CD14-positive monocyte (primary cell): ENCODE measurements around the gene ATXN7L1. TPM values are rescaled to one million over a fixed set of nuclear protein-coding genes. Genes with fewer than 3 reads are reported as not detected.

Experiments used
- DNase-seq, 3 donors: peaks; one replicate each; pipeline ENCODE4 v3.0.0-alpha.2; 2011 to 2022
- H2AFZ ChIP-seq: 2 replicates; pipeline ENCODE4 v1.6.0; 2012; ENCODE audit warnings: mild to moderate bottlenecking, low read depth, low read length, inconsistent platforms; ENCODE audit not compliant: insufficient read depth, poor library complexity, severe bottlenecking
- H3K27ac ChIP-seq, 2 donors: 1 replicate in 1 of 2; 2 replicates in 1 of 2; pipeline ENCODE4 v1.5.1; 2012 to 2013; ENCODE audit warnings: low read length in 2 of 2, control low read depth in 1 of 2, inconsistent platforms in 1 of 2, low read depth in 1 of 2, mild to moderate bottlenecking in 1 of 2
- H3K27me3 ChIP-seq, 2 donors: one replicate each; pipeline versions ENCODE4 v1.6.0 to v1.6.1; 2011 to 2013; ENCODE audit warnings: low read length in 2 of 2; ENCODE audit not compliant: control insufficient read depth in 2 of 2, insufficient read depth in 2 of 2
- H3K36me3 ChIP-seq, 2 donors: replicated peaks in 1 of 2; 1 replicate in 1 of 2; 2 replicates in 1 of 2; pipeline versions ENCODE4 v1.5.1 to v1.6.1; 2012 to 2013; ENCODE audit warnings: low read length in 2 of 2, control low read depth in 1 of 2, inconsistent platforms in 1 of 2, mild to moderate bottlenecking in 1 of 2; ENCODE audit not compliant: insufficient read depth in 2 of 2, control insufficient read depth in 1 of 2
- H3K4me1 ChIP-seq, 2 donors: 1 replicate in 1 of 2; 2 replicates in 1 of 2; pipeline versions ENCODE4 v1.5.1 to v1.6.1; 2012 to 2013; ENCODE audit warnings: low read length in 2 of 2, control low read depth in 1 of 2, inconsistent platforms in 1 of 2, mild to moderate bottlenecking in 1 of 2, moderate library complexity in 1 of 2; ENCODE audit not compliant: insufficient read depth in 2 of 2, control insufficient read depth in 1 of 2
- H3K4me2 ChIP-seq: replicated peaks from 2 replicates; pipeline ENCODE3; 2012; ENCODE audit warnings: low read length, moderate library complexity, mild to moderate bottlenecking; ENCODE audit not compliant: poor library complexity, severe bottlenecking; ENCODE audit errors: extremely low read depth
- H3K4me3 ChIP-seq, 3 experiments: fragments of 200-600 bp in 1 of 3; sonication (generic) in 1 of 3; replicated peaks in 1 of 3; 1 replicate in 2 of 3; 2 replicates in 1 of 3; pipeline ENCODE4 v1.5.1; 2011 to 2013; ENCODE audit warnings: low read length in 3 of 3, mild to moderate bottlenecking in 3 of 3, control low read depth in 2 of 3, low read depth in 2 of 3, inconsistent platforms in 1 of 3, moderate library complexity in 1 of 3
- H3K79me2 ChIP-seq: 2 replicates; pipeline ENCODE4 v1.6.0; 2012; ENCODE audit warnings: mild to moderate bottlenecking, control low read depth, inconsistent platforms, low read length, moderate library complexity; ENCODE audit not compliant: insufficient read depth
- H3K9ac ChIP-seq: 2 replicates; pipeline ENCODE4 v1.6.0; 2017; ENCODE audit warnings: low read length, mild to moderate bottlenecking; ENCODE audit not compliant: insufficient read depth, poor library complexity, severe bottlenecking
- H3K9me3 ChIP-seq, 2 donors: replicated peaks in 1 of 2; 1 replicate in 1 of 2; 2 replicates in 1 of 2; pipeline versions ENCODE4 v1.5.1 to v1.6.1; 2012 to 2013; ENCODE audit warnings: low read length in 2 of 2, control low read depth in 1 of 2; ENCODE audit not compliant: control insufficient read depth in 1 of 2, insufficient read depth in 1 of 2
- H4K20me1 ChIP-seq: 2 replicates; pipeline ENCODE4 v1.6.0; 2012; ENCODE audit warnings: mild to moderate bottlenecking, low read length, control low read depth, moderate library complexity; ENCODE audit not compliant: insufficient read depth
- H3K27ac Mint-ChIP-seq, 7 donors: one replicate each; pipeline ENCODE4 v1.8.0; 2020; ENCODE audit warnings: mild to moderate bottlenecking in 7 of 7, mixed read lengths in 7 of 7, moderate library complexity in 6 of 7, inconsistent platforms in 2 of 7
- H3K27me3 Mint-ChIP-seq, 3 donors: one replicate each; pipeline ENCODE4 v1.8.0; 2021 to 2022; ENCODE audit warnings: low read depth in 3 of 3, mild to moderate bottlenecking in 3 of 3, mixed read lengths in 3 of 3, moderate library complexity in 3 of 3, inconsistent platforms in 1 of 3
- H3K36me3 Mint-ChIP-seq, 2 donors: one replicate each; pipeline ENCODE4 v1.8.0; 2020; ENCODE audit warnings: mixed read lengths in 2 of 2, inconsistent platforms in 1 of 2, mild to moderate bottlenecking in 1 of 2
- H3K4me1 Mint-ChIP-seq: one replicate; pipeline ENCODE4 v1.8.0; 2020; ENCODE audit warnings: mild to moderate bottlenecking, mixed read lengths
- H3K4me3 Mint-ChIP-seq, 2 donors: one replicate each; pipeline ENCODE4 v1.8.0; 2020; ENCODE audit warnings: mild to moderate bottlenecking in 2 of 2, mixed read lengths in 2 of 2, moderate library complexity in 1 of 2
- H3K9me3 Mint-ChIP-seq, 7 donors: one replicate each; pipeline ENCODE4 v1.8.0; 2020 to 2022; ENCODE audit warnings: mixed read lengths in 7 of 7, mild to moderate bottlenecking in 6 of 7, moderate library complexity in 6 of 7, inconsistent platforms in 2 of 7
- WGBS: methylation state at CpG from one replicate; pipeline ENCODE4 v1.1.5; 2013; ENCODE audit warnings: missing lambda C conversion rate; ENCODE audit not compliant: insufficient coverage; 5-methylcytosine and 5-hydroxymethylcytosine counted together
- intact Hi-C, 2 donors: fragments of 100-400 bp; cut with micrococcal nuclease; formaldehyde crosslinking; loops; one replicate each; pipeline versions ENCODE4 v1.15.0 to v1.15.1; 2023
- polyA plus RNA-seq, 3 donors: library from polyadenylated mRNA; depleted of rRNA in 1 of 3; unstranded in 2 of 3; stranded (reverse) in 1 of 3; fragments of 300-500 nt in 2 of 3; fragments of >200 nt in 1 of 3; fragmentation: Illumina TruSeq in 2 of 3; gene quantifications; 1 replicate in 2 of 3; 2 replicates in 1 of 3; pipeline ENCODE4 v1.2.3, GENCODE V29; 2012 to 2021
- TF ChIP-seq, protein P1 (sequence below): fragments of 200-600 bp; IDR thresholded peaks from one replicate; pipeline ENCODE4 v1.8.0; 2022; ENCODE audit warnings: antibody characterized with exemption, mild to moderate bottlenecking

The ATXN7L1 gene
- polyA plus RNA-seq, 3 donors, result 4.5 to 12.2 (median 11.2) TPM

DNA sequence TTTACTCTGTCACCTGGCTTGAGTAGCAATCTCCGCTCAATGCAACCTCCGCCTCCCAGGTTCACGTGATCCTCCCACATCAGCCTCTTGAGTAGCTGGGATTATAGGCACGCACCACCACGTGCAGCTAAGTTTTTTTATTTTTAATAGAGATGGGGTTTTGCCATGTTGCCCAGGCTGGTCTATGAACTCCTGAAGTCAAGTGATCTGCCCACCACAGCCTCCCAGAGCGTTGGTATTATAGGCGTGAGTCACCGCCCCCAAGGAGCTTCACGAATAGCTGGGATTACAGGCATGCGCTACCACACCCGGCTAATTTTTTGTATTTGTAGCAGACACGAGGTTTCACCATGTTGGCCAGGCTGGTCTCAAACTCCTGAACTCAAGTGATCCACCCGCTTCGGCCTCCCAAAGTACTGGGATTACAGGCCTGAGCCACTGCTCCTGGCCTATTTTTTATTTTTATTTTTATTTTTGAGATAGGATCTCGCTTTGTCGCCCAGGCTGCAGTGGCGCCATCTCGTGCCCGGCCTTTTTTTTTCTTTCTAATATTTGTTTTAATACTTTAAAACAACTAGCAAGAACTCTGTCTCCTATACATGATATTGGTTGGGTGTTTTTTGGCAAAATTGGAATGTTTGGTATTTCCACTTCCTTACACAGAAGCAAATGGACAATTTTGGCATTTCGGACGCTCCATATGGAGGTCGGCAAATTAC lies 296.2 kb downstream of the ATXN7L1 start:
- peaks cover 8% of the 10 kb centered on the region for H3K4me1 Mint-ChIP-seq
- no peaks in the 10 kb centered on the region for H3K79me2 ChIP-seq
- no peak overlapping the region for H3K4me3 Mint-ChIP-seq
- H3K36me3 ChIP-seq, result no peaks in the 10 kb centered on the region
- H3K27ac ChIP-seq, result no peak overlapping the region
- peaks cover 8% of the 10 kb centered on the region in 2 donors for H3K4me1 ChIP-seq
- intact Hi-C loops, result no loop called here
- H4K20me1 ChIP-seq, result no peaks in the 10 kb centered on the region
- no peak overlapping the region for H3K9ac ChIP-seq
- 90% methylated on average over 7 of the region's 22 CpGs for WGBS
- peaks cover 3 to 10% (median 9%) of the 10 kb centered on the region in 3 donors for H3K27me3 Mint-ChIP-seq
- no peak for DNase-seq
- H3K4me3 ChIP-seq, result no peak overlapping the region
- H3K4me2 ChIP-seq, result no peak overlapping the region
- no peak overlapping the region for H3K27ac Mint-ChIP-seq
- no peak overlapping the region for H2AFZ ChIP-seq
- peaks cover 8 to 27% (median 19%) of the 10 kb centered on the region in 7 donors for H3K9me3 Mint-ChIP-seq
- no peaks in the 10 kb centered on the region for H3K27me3 ChIP-seq
- H3K36me3 Mint-ChIP-seq, result peaks cover 0 to 3% of the 10 kb centered on the region in 2 donors
- TF ChIP-seq, protein P1, sequence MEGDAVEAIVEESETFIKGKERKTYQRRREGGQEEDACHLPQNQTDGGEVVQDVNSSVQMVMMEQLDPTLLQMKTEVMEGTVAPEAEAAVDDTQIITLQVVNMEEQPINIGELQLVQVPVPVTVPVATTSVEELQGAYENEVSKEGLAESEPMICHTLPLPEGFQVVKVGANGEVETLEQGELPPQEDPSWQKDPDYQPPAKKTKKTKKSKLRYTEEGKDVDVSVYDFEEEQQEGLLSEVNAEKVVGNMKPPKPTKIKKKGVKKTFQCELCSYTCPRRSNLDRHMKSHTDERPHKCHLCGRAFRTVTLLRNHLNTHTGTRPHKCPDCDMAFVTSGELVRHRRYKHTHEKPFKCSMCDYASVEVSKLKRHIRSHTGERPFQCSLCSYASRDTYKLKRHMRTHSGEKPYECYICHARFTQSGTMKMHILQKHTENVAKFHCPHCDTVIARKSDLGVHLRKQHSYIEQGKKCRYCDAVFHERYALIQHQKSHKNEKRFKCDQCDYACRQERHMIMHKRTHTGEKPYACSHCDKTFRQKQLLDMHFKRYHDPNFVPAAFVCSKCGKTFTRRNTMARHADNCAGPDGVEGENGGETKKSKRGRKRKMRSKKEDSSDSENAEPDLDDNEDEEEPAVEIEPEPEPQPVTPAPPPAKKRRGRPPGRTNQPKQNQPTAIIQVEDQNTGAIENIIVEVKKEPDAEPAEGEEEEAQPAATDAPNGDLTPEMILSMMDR, result no peak
- H3K9me3 ChIP-seq, result peaks cover 11 to 23% of the 10 kb centered on the region in 2 donors

GRCh38 chr7:105578496-105578895 lies 297.9 kb downstream of the ATXN7L1 start:
- Histone ChIP-seq H4K20me1 (no peaks in the 10 kb centered on the region), H3K9ac (no peak overlapping the region), H3K36me3 (no peaks in the 10 kb centered on the region), H3K27me3 (no peaks in the 10 kb centered on the region), H2AFZ (no peak overlapping the region), H3K4me3 (no peak overlapping the region), H3K4me2 (no peak overlapping the region), H3K27ac (no peak overlapping the region), H3K79me2 (no peaks in the 10 kb centered on the region), H3K9me3 (peaks cover 3 to 9% of the 10 kb centered on the region in 2 donors), H3K4me1 (peaks cover 8% of the 10 kb centered on the region in 2 donors)
- intact Hi-C loops, result no loop called here
- TF ChIP-seq, protein P1, result no peak
- Mint-ChIP-seq H3K27ac (no peak overlapping the region), H3K27me3 (peaks cover 3 to 10% (median 9%) of the 10 kb centered on the region in 3 donors), H3K9me3 (peaks cover 2 to 19% (median 10%) of the 10 kb centered on the region in 7 donors), H3K4me3 (no peak overlapping the region), H3K36me3 (no peaks in the 10 kb centered on the region), H3K4me1 (peaks cover 8% of the 10 kb centered on the region)
- DNase-seq, result no peak
